Spleen (tissue), 7 donors: Measurements from ENCODE around the gene TCF12.

Source experiments
- POLR2A ChIP-seq, 3 donors: fragments of 450-650 bp; IDR thresholded peaks; one replicate each; pipeline ENCODE4 v1.5.1; 2017; ENCODE audit warnings: antibody characterized with exemption in 3 of 3, mild to moderate bottlenecking in 1 of 3
- POLR2AphosphoS5 ChIP-seq, 3 donors: sonication (generic); formaldehyde crosslinking; IDR thresholded peaks; one replicate each; pipeline ENCODE4 v1.5.1; 2017; ENCODE audit warnings: antibody characterized with exemption in 3 of 3
- TF ChIP-seq, protein P1 (sequence below), 11 experiments: fragments of 200-600 bp in 7 of 11; fragments of 450-650 bp in 4 of 11; sonication (generic) in 4 of 11; IDR thresholded peaks in 8 of 11; conservative IDR thresholded peaks in 3 of 11; 1 replicate in 7 of 11; 2 replicates in 4 of 11; pipeline versions ENCODE4 v1.4.0 to v1.8.0; 2016 to 2021; ENCODE audit warnings: antibody characterized with exemption in 11 of 11, inconsistent platforms in 4 of 11, mild to moderate bottlenecking in 1 of 11
- donor health status: DM: no; HTN: no; CAD: no; lungs with moderate emphysema.
- donor health status: DM: no; HTN: no; CAD: no.
- donor health status: DM: no; HTN: no; CAD: no.

GRCh38 chr15:57259568-57260040 lies 341.2 kb downstream of the TCF12 start:
- TF ChIP-seq POLR2A (IDR thresholded peaks at IDR 0.05) (no peak), POLR2AphosphoS5 (IDR thresholded peaks at IDR 0.05) (no peak)
- TF ChIP-seq, protein P1, sequence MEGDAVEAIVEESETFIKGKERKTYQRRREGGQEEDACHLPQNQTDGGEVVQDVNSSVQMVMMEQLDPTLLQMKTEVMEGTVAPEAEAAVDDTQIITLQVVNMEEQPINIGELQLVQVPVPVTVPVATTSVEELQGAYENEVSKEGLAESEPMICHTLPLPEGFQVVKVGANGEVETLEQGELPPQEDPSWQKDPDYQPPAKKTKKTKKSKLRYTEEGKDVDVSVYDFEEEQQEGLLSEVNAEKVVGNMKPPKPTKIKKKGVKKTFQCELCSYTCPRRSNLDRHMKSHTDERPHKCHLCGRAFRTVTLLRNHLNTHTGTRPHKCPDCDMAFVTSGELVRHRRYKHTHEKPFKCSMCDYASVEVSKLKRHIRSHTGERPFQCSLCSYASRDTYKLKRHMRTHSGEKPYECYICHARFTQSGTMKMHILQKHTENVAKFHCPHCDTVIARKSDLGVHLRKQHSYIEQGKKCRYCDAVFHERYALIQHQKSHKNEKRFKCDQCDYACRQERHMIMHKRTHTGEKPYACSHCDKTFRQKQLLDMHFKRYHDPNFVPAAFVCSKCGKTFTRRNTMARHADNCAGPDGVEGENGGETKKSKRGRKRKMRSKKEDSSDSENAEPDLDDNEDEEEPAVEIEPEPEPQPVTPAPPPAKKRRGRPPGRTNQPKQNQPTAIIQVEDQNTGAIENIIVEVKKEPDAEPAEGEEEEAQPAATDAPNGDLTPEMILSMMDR (IDR thresholded peaks at IDR 0.05 in 8 of 11, conservative IDR thresholded peaks at IDR 0.05 in 3 of 11), result no peak
